GM12878 (cell line): Measurements from ENCODE around the gene RAET1G. TPM values are rescaled to one million over a fixed set of nuclear protein-coding genes. Genes with fewer than 3 reads are reported as not detected.

Experiments
- ATAC-seq: fragments of 200-7000 bp; cut with Tn5 transposase; 3 replicates; pipeline ENCODE4 v1.9.1; 2020; ENCODE audit warnings: mild to moderate bottlenecking, moderate library complexity
- BruUV-seq: library from RNA; stranded (reverse); fragments of 400-500 nt; replicated peaks from 2 replicates; lab custom pipeline; 2021; lab: Mats Ljungman, UMichigan
- CTCF ChIA-PET: fragments of 300-600 bp; sonication (Branson Sonifier 250); formaldehyde crosslinking; extraction: SDS; loops from one replicate; lab custom pipeline; 2021; ENCODE audit warnings: inconsistent platforms; lab: Yijun Ruan, JAX
- POLR2A ChIA-PET: fragments of 350-600 bp; formaldehyde crosslinking; extraction: SDS; loops from one replicate; lab custom pipeline; 2021; ENCODE audit warnings: inconsistent platforms; lab: Charles Lee
- RAD21 ChIA-PET: fragments of 300-600 bp; sonication (Branson Sonifier 250); formaldehyde crosslinking; loops from one replicate; lab custom pipeline; 2023; ENCODE audit warnings: antibody characterized with exemption; ENCODE audit not compliant: unreplicated experiment; lab: Charles Lee
- SMC1A ChIA-PET: fragments of 300-600 bp; sonication (Branson Sonifier 250); formaldehyde crosslinking; loops from one replicate; lab custom pipeline; 2023; ENCODE audit not compliant: unreplicated experiment, uncharacterized antibody; lab: Charles Lee
- DNase-seq: peaks from one replicate; pipeline ENCODE4 v3.0.0-alpha.2; 2011; ENCODE audit warnings: low read depth, low spot score
- FAIRE-seq: peaks from 3 replicates; lab custom pipeline; 2011; peaks lifted over from hg19 to GRCh38; lab: Jason Lieb, UNC
- H2AFZ ChIP-seq: 2 replicates; pipeline ENCODE4 v1.6.0; 2011; ENCODE audit warnings: low read depth, low read length, control low read depth; ENCODE audit not compliant: control insufficient read depth
- H3K27ac ChIP-seq: 2 replicates; pipeline ENCODE4 v1.5.1; 2011; ENCODE audit warnings: control low read depth; ENCODE audit not compliant: control insufficient read depth, insufficient read depth
- H3K27me3 ChIP-seq, 2 experiments: replicated peaks in 1 of 2; 2 replicates each; pipeline versions ENCODE4 v1.6.0 to v1.6.1; 2011; ENCODE audit warnings: low read length in 1 of 2; ENCODE audit not compliant: control insufficient read depth in 2 of 2, insufficient read depth in 2 of 2
- H3K36me3 ChIP-seq, 2 experiments: 2 replicates each; pipeline ENCODE4 v1.5.1; 2011; ENCODE audit warnings: low read length in 1 of 2; ENCODE audit not compliant: control insufficient read depth in 2 of 2, insufficient read depth in 2 of 2
- H3K4me1 ChIP-seq: 2 replicates; pipeline ENCODE4 v1.6.1; 2011; ENCODE audit warnings: mild to moderate bottlenecking, low read length, moderate library complexity, mixed read lengths; ENCODE audit not compliant: control insufficient read depth, insufficient read depth
- H3K4me2 ChIP-seq: 2 replicates; pipeline ENCODE4 v1.6.0; 2011; ENCODE audit warnings: control low read depth; ENCODE audit not compliant: control insufficient read depth, insufficient read depth
- H3K4me3 ChIP-seq: fragments of 200-600 bp; sonication (generic); 2 replicates; pipeline ENCODE4 v1.5.1; 2016
- H3K79me2 ChIP-seq: 2 replicates; pipeline ENCODE4 v1.6.0; 2011; ENCODE audit warnings: low read length; ENCODE audit not compliant: control insufficient read depth, insufficient read depth
- H3K9ac ChIP-seq: 2 replicates; pipeline ENCODE4 v1.8.0; 2011; ENCODE audit warnings: low read length, control low read depth, mixed read lengths; ENCODE audit not compliant: control insufficient read depth, insufficient read depth
- H3K9me3 ChIP-seq: replicated peaks from 3 replicates; pipeline ENCODE4 v1.5.1; 2011; ENCODE audit warnings: mild to moderate bottlenecking, low read length; ENCODE audit not compliant: control insufficient read depth, insufficient read depth
- H4K20me1 ChIP-seq: 2 replicates; pipeline ENCODE4 v1.6.0; 2011; ENCODE audit not compliant: control insufficient read depth, insufficient read depth
- CHD4 ChIP-seq: fragments of 200-600 bp; sonication (generic); IDR thresholded peaks from 2 replicates; pipeline ENCODE4 v1.6.1; 2016; ENCODE audit warnings: mild to moderate bottlenecking
- IRF4 ChIP-seq: IDR thresholded peaks from 2 replicates; pipeline ENCODE4 v1.6.1; 2011; ENCODE audit warnings: low read depth, low read length
- PAX8 ChIP-seq: fragments of 450-650 bp; IDR thresholded peaks from 2 replicates; pipeline ENCODE4 v1.6.1; 2017; ENCODE audit warnings: mild to moderate bottlenecking, moderate library complexity
- PML ChIP-seq: IDR thresholded peaks from 2 replicates; pipeline ENCODE4 v1.6.1; 2012; ENCODE audit warnings: low read length, inconsistent platforms
- RAD21 ChIP-seq: IDR thresholded peaks from 2 replicates; pipeline ENCODE4 v1.6.1; 2011; ENCODE audit warnings: mild to moderate bottlenecking, low read depth, low read length, moderate library complexity; ENCODE audit not compliant: insufficient read depth
- RAD51 ChIP-seq: fragments of 450-650 bp; IDR thresholded peaks from 2 replicates; pipeline ENCODE4 v1.6.1; 2016; ENCODE audit warnings: moderate library complexity, mild to moderate bottlenecking, inconsistent platforms
- SRF ChIP-seq, 2 experiments: IDR thresholded peaks; 2 replicates each; pipeline ENCODE4 v1.6.1; 2011; ENCODE audit warnings: low read depth in 2 of 2, low read length in 2 of 2, mild to moderate bottlenecking in 1 of 2, moderate library complexity in 1 of 2
- ZBTB11 ChIP-seq: fragments of 450-650 bp; formaldehyde crosslinking; IDR thresholded peaks from 2 replicates; pipeline ENCODE4 v1.5.0; 2022; ENCODE audit warnings: mild to moderate bottlenecking, missing genetic modification characterization
- WGBS: methylation state at CpG from one replicate; pipeline ENCODE4 v1.1.6; 2016; ENCODE audit warnings: low lambda C conversion rate; ENCODE audit not compliant: insufficient replicate concordance, insufficient coverage; ENCODE audit errors: missing lambda C conversion rate; 5-methylcytosine and 5-hydroxymethylcytosine counted together
- in situ Hi-C: fragments of 300-500 bp; cut with MboI; formaldehyde crosslinking; loops from 9 replicates; pipeline ENCODE4 v1.14.3; 2018; ENCODE audit warnings: mixed read lengths
- intact Hi-C: fragments of 100-400 bp; cut with micrococcal nuclease; formaldehyde crosslinking; loops from one replicate; pipeline ENCODE4 v1.14.2; 2022; ENCODE audit not compliant: unreplicated experiment
- polyA plus RNA-seq, 11 experiments: library from polyadenylated mRNA; depleted of rRNA in 4 of 11; unstranded in 6 of 11; stranded (reverse) in 5 of 11; fragments of >200 nt; fragmentation: Nextera tagmentation in 4 of 11; fragmentation: Illumina TruSeq in 1 of 11; extraction: Ambion mirVana in 4 of 11; extraction: Trizol in 1 of 11; gene quantifications; 1 replicate in 1 of 11; 2 replicates in 10 of 11; pipeline versions ENCODE4 v1.2.1 to v1.2.3, GENCODE V29; 2011 to 2016; ENCODE audit warnings: inconsistent platforms in 2 of 11, missing spikeins in 2 of 11, low read depth in 1 of 11
- total RNA-seq, 4 experiments: library from RNA; depleted of rRNA in 3 of 4; stranded (reverse); fragments of >200 nt in 3 of 4; fragmentation: Illumina TruSeq in 1 of 4; extraction: Trizol in 1 of 4; gene quantifications; 2 replicates each; pipeline versions ENCODE4 v1.2.1 to v1.2.3, GENCODE V29; 2013 to 2021

RAET1G gene
- total and polyA plus RNA-seq, 10 of the 15 experiments (the other 5 are each of a cell fraction or from before 2014, with no cell fraction given), result not detected

- no peak overlapping the region for H2AFZ ChIP-seq
- H3K27ac ChIP-seq, result no peak overlapping the region
- TF ChIP-seq RAD51 (no peak), PML (no peak), PAX8 (no peak), SRF (IDR thresholded peaks at IDR 0.05; ENCODE audit: low read depth in 2 of 2, low read length in 2 of 2) (no peak), RAD21 (no peak), CHD4 (no peak), IRF4 (no peak), ZBTB11 (no peak)
- WGBS, result 29% methylated on average over 2 of the region's 2 CpGs
- POLR2A ChIA-PET, result no interaction called here
- no peaks in the 10 kb centered on the region for H3K4me1 ChIP-seq
- FAIRE-seq (no peak), ATAC-seq (no peak), DNase-seq (no peak)
- SMC1A ChIA-PET, result no interaction called here
- H3K9ac ChIP-seq, result no peak overlapping the region
- H3K36me3 ChIP-seq, result no peaks in the 10 kb centered on the region
- intact Hi-C loops (no loop called here), in situ Hi-C loops (no loop called here)
- H3K4me3 ChIP-seq, result no peak overlapping the region
- H4K20me1 ChIP-seq, result no peaks in the 10 kb centered on the region; the same call in 1 of the 2 replicates
- BruUV-seq, result no TSS peak
- no peak overlapping the region for H3K4me2 ChIP-seq
- peaks cover 0 to 2% of the 10 kb centered on the region in 2 experiments; a peak in 3 of 4 replicates for H3K27me3 ChIP-seq
- RAD21 ChIA-PET, result no interaction called here
- no peaks in the 10 kb centered on the region; the same call in 2 of the 3 replicates for H3K9me3 ChIP-seq
- no peaks in the 10 kb centered on the region for H3K79me2 ChIP-seq
- CTCF ChIA-PET, result no interaction called here
Measured at GRCh38 chr6:149917679-149918078, 5.2 kb downstream of the RAET1G start.
